SK-N-SH (cell line): Measurements from ENCODE around the gene KIFAP3. TPM values are rescaled to one million over a fixed set of nuclear protein-coding genes. Genes with fewer than 3 reads are reported as not detected.

ENCODE experiments used
- CTCF ChIA-PET: fragments of 300-600, 350-600 bp; formaldehyde crosslinking; extraction: SDS; loops from one replicate; lab custom pipeline; 2021; lab: Yijun Ruan, JAX
- POLR2A ChIA-PET: fragments of 350-600 bp; sonication (Branson Sonifier 250); formaldehyde crosslinking; extraction: SDS; loops from one replicate; lab custom pipeline; 2020; ENCODE audit warnings: antibody characterized with exemption, inconsistent platforms; lab: Yijun Ruan, JAX
- DNase-seq: peaks from one replicate; pipeline ENCODE4 v3.0.0; 2012
- H2AFZ ChIP-seq: fragments of 200-600 bp; sonication (generic); 2 replicates; pipeline ENCODE4 v1.8.1; 2016; ENCODE audit warnings: antibody characterized with exemption, mild to moderate bottlenecking, low read depth
- H3F3A ChIP-seq: fragments of 200-600 bp; sonication (generic); replicated peaks from 2 replicates; pipeline ENCODE3; 2016; ENCODE audit warnings: antibody characterized with exemption, mild to moderate bottlenecking; ENCODE audit not compliant: insufficient read depth
- H3K27ac ChIP-seq, 2 experiments: fragments of 200-500 bp in 1 of 2; fragments of 200-600 bp in 1 of 2; sonication (Bioruptor generic) in 1 of 2; sonication (generic), shearing (Covaris generic) in 1 of 2; 2 replicates each; pipeline versions ENCODE4 v1.5.1 to v1.6.1; 2014 to 2016; ENCODE audit warnings: low read depth in 2 of 2, inconsistent platforms in 1 of 2, low read length in 1 of 2, mild to moderate bottlenecking in 1 of 2, mixed read lengths in 1 of 2
- H3K27me3 ChIP-seq: fragments of 200-600 bp; sonication (generic), shearing (Covaris generic); 2 replicates; pipeline ENCODE4 v1.6.1; 2016; ENCODE audit warnings: mixed run types; ENCODE audit not compliant: insufficient read depth
- H3K36me3 ChIP-seq, 2 experiments: fragments of 200-500 bp in 1 of 2; fragments of 200-600 bp in 1 of 2; sonication (Bioruptor generic) in 1 of 2; sonication (generic) in 1 of 2; replicated peaks in 1 of 2; 2 replicates each; pipeline versions ENCODE3 to v1.5.1; 2014 to 2016; ENCODE audit warnings: low read length in 1 of 2, mild to moderate bottlenecking in 1 of 2; ENCODE audit not compliant: insufficient read depth in 2 of 2, control insufficient read depth in 1 of 2
- H3K4me1 ChIP-seq, 2 experiments: fragments of 200-500 bp in 1 of 2; fragments of 200-600 bp in 1 of 2; sonication (Bioruptor generic) in 1 of 2; sonication (generic), shearing (Covaris generic) in 1 of 2; 2 replicates each; pipeline versions ENCODE4 v1.5.1 to v1.6.1; 2014 to 2016; ENCODE audit warnings: low read depth in 1 of 2, low read length in 1 of 2, mixed run types in 1 of 2; ENCODE audit not compliant: insufficient read depth in 2 of 2, control insufficient read depth in 1 of 2
- H3K4me2 ChIP-seq: fragments of 200-600 bp; sonication (generic), shearing (Covaris generic); 2 replicates; pipeline ENCODE4 v1.6.1; 2017; ENCODE audit warnings: mixed run types
- H3K4me3 ChIP-seq, 2 experiments: fragments of 200-500 bp in 1 of 2; fragments of 200-600 bp in 1 of 2; sonication (Bioruptor generic) in 1 of 2; sonication (generic), shearing (Covaris generic) in 1 of 2; 2 replicates each; pipeline versions ENCODE4 v1.5.1 to v1.8.1; 2014 to 2016; ENCODE audit warnings: low read depth in 2 of 2, inconsistent platforms in 1 of 2, low read length in 1 of 2, mild to moderate bottlenecking in 1 of 2, mixed read lengths in 1 of 2, moderate library complexity in 1 of 2
- H3K79me2 ChIP-seq: fragments of 200-600 bp; sonication (generic); 2 replicates; pipeline ENCODE4 v1.8.1; 2017; ENCODE audit warnings: mild to moderate bottlenecking; ENCODE audit not compliant: insufficient read depth
- H3K9ac ChIP-seq: fragments of 200-600 bp; sonication (generic); 2 replicates; pipeline ENCODE4 v1.6.1; 2017; ENCODE audit warnings: mixed run types
- H3K9me2 ChIP-seq: fragments of 200-600 bp; sonication (generic); 2 replicates; pipeline ENCODE4 v1.6.1; 2017; ENCODE audit warnings: mixed run types
- H3K9me3 ChIP-seq: fragments of 200-600 bp; sonication (generic); 2 replicates; pipeline ENCODE4 v1.6.1; 2017; ENCODE audit warnings: mixed run types, mild to moderate bottlenecking, moderate library complexity
- H4K20me1 ChIP-seq: fragments of 200-600 bp; sonication (generic); 2 replicates; pipeline ENCODE4 v1.6.1; 2017; ENCODE audit warnings: mild to moderate bottlenecking, mixed run types; ENCODE audit not compliant: insufficient read depth
- EP300 ChIP-seq, 2 experiments: IDR thresholded peaks; 2 replicates each; pipeline versions ENCODE4 v1.4.0 to v1.6.1; 2012; ENCODE audit warnings: borderline replicate concordance in 1 of 2, low read depth in 1 of 2, low read length in 1 of 2
- EZH2phosphoT487 ChIP-seq: fragments of 200-600 bp; sonication (generic); IDR thresholded peaks from 2 replicates; pipeline ENCODE4 v1.6.1; 2017; ENCODE audit warnings: low read depth, mixed run types, mild to moderate bottlenecking, antibody characterized with exemption, moderate library complexity, borderline replicate concordance
- FOXM1 ChIP-seq: IDR thresholded peaks from 2 replicates; pipeline ENCODE4 v1.4.0; 2012; ENCODE audit warnings: low read depth, mild to moderate bottlenecking
- GABPA ChIP-seq: IDR thresholded peaks from 2 replicates; pipeline ENCODE4 v1.4.0; 2012; ENCODE audit warnings: low read depth, mild to moderate bottlenecking
- GATA2 ChIP-seq: sonication (generic); formaldehyde crosslinking; IDR thresholded peaks from 2 replicates; pipeline ENCODE4 v1.5.0; 2020; ENCODE audit warnings: mild to moderate bottlenecking, missing genetic modification reagents
- MEF2A ChIP-seq: IDR thresholded peaks from 2 replicates; pipeline ENCODE4 v1.4.0; 2012; ENCODE audit warnings: low read depth, borderline replicate concordance
- MXI1 ChIP-seq: IDR thresholded peaks from 2 replicates; pipeline ENCODE4 v1.6.1; 2012; ENCODE audit warnings: mild to moderate bottlenecking, low read depth, low read length, improper control_type of control experiment
- NRF1 ChIP-seq: IDR thresholded peaks from 2 replicates; pipeline ENCODE4 v1.6.1; 2012; ENCODE audit warnings: low read depth, mild to moderate bottlenecking, low read length
- POLR2AphosphoS5 ChIP-seq: IDR thresholded peaks from 2 replicates; pipeline ENCODE4 v1.6.1; 2012; ENCODE audit warnings: low read depth, low read length
- RCOR1 ChIP-seq: fragments of 150-350 bp; IDR thresholded peaks from 2 replicates; pipeline ENCODE4 v1.6.1; 2017; ENCODE audit warnings: antibody characterized with exemption, low read length
- RFX5 ChIP-seq: IDR thresholded peaks from 2 replicates; pipeline ENCODE4 v1.6.1; 2012; ENCODE audit warnings: mild to moderate bottlenecking, improper control_type of control experiment, low read length
- RXRA ChIP-seq: IDR thresholded peaks from 2 replicates; pipeline ENCODE4 v1.4.0; 2012; ENCODE audit warnings: low read depth, mild to moderate bottlenecking, borderline replicate concordance
- SIN3A ChIP-seq: IDR thresholded peaks from 2 replicates; pipeline ENCODE4 v1.6.1; 2012; ENCODE audit warnings: low read depth, mild to moderate bottlenecking, low read length, moderate library complexity, borderline replicate concordance
- SMC3 ChIP-seq: IDR thresholded peaks from 2 replicates; pipeline ENCODE4 v1.6.1; 2012; ENCODE audit warnings: low read depth, low read length, improper control_type of control experiment
- WGBS: methylation state at CpG from one replicate; pipeline ENCODE4 v1.1.6; 2017; ENCODE audit warnings: low lambda C conversion rate; 5-methylcytosine and 5-hydroxymethylcytosine counted together
- polyA plus RNA-seq, 3 experiments: library from polyadenylated mRNA; depleted of rRNA; stranded (reverse); fragments of >200 nt; gene quantifications; 2 replicates each; pipeline ENCODE4 v1.2.3, GENCODE V29; 2012
- TF ChIP-seq, protein P1 (sequence below): IDR thresholded peaks from 2 replicates; pipeline ENCODE4 v1.4.0; 2012; ENCODE audit warnings: low read depth, borderline replicate concordance
- TF ChIP-seq, protein P2 (sequence below): fragments of 150-350 bp; IDR thresholded peaks from 2 replicates; pipeline ENCODE4 v1.6.1; 2016; ENCODE audit warnings: mild to moderate bottlenecking, low read depth, low read length
- TF ChIP-seq, protein P3 (sequence below): IDR thresholded peaks from 2 replicates; pipeline ENCODE4 v1.4.0; 2012; ENCODE audit warnings: low read depth

KIFAP3 gene
- polyA plus RNA-seq, 1 of the 3 experiments (the other 2 are of a cell fraction), result 10.7 TPM

DNA sequence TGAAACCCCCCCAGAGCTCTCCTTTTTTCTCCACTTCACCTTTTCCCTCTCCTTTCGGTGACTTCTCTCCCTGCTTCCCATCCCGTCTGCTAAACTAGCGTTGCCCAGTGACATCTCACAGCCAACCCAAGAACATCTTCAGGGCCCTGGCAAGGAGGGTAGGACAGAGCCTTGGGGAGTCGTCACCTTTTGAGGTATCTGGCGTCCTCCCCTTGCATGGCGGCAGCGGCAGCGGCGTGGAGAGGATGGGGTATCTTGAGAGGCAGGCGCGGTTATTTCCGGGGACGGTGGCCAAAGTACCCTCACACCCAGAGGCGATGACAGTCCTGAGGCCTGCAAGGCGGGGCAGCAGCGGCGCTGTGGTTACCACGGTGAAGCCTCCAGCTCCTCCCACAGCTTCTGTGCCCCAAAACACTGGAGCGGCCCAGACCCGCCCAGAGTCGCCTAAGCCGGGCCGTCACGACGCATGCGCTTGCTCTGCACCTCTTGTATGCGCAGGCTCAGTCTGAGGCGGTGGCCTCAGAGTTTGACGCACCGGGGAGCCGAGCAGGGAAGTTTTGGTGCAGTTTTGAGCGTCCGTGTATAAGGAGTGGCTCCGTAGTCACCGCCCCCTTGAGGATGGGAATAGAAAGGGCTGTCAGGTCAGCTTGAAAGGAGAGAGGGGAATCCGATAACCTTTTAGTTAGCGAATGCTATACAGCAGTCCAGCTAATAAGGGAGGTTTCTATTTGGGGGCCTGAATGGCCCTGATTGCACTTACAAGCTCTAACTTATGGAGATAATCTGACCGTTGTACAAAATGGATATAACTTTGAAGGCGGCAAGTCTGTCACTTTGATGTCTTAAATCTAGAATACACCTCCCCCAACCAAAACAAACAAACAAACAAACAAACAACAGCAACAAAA lies at the start of gene KIFAP3 (continued):
- TF ChIP-seq, protein P1, sequence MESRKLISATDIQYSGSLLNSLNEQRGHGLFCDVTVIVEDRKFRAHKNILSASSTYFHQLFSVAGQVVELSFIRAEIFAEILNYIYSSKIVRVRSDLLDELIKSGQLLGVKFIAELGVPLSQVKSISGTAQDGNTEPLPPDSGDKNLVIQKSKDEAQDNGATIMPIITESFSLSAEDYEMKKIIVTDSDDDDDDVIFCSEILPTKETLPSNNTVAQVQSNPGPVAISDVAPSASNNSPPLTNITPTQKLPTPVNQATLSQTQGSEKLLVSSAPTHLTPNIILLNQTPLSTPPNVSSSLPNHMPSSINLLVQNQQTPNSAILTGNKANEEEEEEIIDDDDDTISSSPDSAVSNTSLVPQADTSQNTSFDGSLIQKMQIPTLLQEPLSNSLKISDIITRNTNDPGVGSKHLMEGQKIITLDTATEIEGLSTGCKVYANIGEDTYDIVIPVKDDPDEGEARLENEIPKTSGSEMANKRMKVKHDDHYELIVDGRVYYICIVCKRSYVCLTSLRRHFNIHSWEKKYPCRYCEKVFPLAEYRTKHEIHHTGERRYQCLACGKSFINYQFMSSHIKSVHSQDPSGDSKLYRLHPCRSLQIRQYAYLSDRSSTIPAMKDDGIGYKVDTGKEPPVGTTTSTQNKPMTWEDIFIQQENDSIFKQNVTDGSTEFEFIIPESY, result no peak
- TF ChIP-seq RXRA (no peak), FOXM1 (no peak), MXI1 (peak; percentile 73), MEF2A (no peak), SMC3 (peak; percentile 26), SIN3A (peak; percentile 70; the same call in 1 of the 2 replicates), NRF1 (peak; percentile 98), GABPA (no peak)
- TF ChIP-seq, protein P2, sequence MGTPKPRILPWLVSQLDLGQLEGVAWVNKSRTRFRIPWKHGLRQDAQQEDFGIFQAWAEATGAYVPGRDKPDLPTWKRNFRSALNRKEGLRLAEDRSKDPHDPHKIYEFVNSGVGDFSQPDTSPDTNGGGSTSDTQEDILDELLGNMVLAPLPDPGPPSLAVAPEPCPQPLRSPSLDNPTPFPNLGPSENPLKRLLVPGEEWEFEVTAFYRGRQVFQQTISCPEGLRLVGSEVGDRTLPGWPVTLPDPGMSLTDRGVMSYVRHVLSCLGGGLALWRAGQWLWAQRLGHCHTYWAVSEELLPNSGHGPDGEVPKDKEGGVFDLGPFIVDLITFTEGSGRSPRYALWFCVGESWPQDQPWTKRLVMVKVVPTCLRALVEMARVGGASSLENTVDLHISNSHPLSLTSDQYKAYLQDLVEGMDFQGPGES, result no peak
- TF ChIP-seq, protein P3, sequence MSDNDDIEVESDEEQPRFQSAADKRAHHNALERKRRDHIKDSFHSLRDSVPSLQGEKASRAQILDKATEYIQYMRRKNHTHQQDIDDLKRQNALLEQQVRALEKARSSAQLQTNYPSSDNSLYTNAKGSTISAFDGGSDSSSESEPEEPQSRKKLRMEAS, result no peak; the same call in 1 of the 2 replicates
- TF ChIP-seq, all 33 proteins: peak for 14

DNA sequence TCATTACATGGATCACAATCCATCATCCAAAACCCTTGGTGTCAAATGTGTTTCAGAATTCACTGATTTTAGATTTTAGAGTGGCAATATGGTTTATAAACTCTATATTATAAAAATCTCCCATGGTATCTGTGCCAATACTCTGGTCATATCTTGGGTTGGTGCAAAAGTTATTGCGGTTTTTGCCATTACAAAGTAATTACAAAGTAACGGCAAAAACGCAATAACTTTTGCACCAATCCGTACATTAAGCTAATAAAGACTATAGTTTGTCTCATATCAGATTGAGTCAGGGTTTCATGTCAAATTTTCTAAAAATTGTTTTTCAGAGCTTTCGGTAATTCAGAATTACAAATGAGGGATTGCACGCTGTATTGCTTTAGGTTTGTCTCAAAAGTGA lies 47.9 kb upstream of the KIFAP3 start:
- no peak overlapping the region for H2AFZ ChIP-seq
- no peak for DNase-seq
- POLR2A ChIA-PET, result interaction anchor here (0.6 kb wide), 1 partner anchor 846 kb away, joined by 3 read pairs; no protein-coding TSS in a partner anchor
- WGBS, result 53% methylated on average over 6 of the region's 6 CpGs
- H3K79me2 ChIP-seq, result no peaks in the 10 kb centered on the region
- TF ChIP-seq, protein P2, result no peak
- no peak for TF ChIP-seq RCOR1
- TF ChIP-seq, protein P3, result no peak
- TF ChIP-seq RFX5, result no peak
- no peak for TF ChIP-seq POLR2AphosphoS5
- TF ChIP-seq GATA2 (CRISPR knock-in tag), result no peak
- TF ChIP-seq EP300 (IDR thresholded peaks at IDR 0.05; ENCODE audit: borderline replicate concordance in 1 of 2, low read depth in 1 of 2, low read length in 1 of 2), result no peak
- no peak for TF ChIP-seq EZH2phosphoT487
- TF ChIP-seq, protein P1, result no peak
- no peak for TF ChIP-seq FOXM1
- TF ChIP-seq NRF1, result no peak
- TF ChIP-seq, all 33 proteins: peak for 0
- Histone ChIP-seq H3K9me2 (no peaks in the 10 kb centered on the region), H3K36me3 (no peaks in the 10 kb centered on the region), H3K4me1 (no peaks in the 10 kb centered on the region), H3K4me3 (no peak overlapping the region), H3K9ac (no peak overlapping the region), H3K27me3 (no peaks in the 10 kb centered on the region), H3K27ac (no peak overlapping the region), H3F3A (no peaks in the 10 kb centered on the region), H3K4me2 (no peak overlapping the region), H3K9me3 (no peaks in the 10 kb centered on the region), H4K20me1 (no peaks in the 10 kb centered on the region)
- CTCF ChIA-PET, result interaction anchor here (1.0 kb wide), 1 partner anchor 13 kb away, joined by 3 read pairs; no protein-coding TSS in a partner anchor
